ENCODE data around the gene LEO1.

Gene LEO1

DNA sequence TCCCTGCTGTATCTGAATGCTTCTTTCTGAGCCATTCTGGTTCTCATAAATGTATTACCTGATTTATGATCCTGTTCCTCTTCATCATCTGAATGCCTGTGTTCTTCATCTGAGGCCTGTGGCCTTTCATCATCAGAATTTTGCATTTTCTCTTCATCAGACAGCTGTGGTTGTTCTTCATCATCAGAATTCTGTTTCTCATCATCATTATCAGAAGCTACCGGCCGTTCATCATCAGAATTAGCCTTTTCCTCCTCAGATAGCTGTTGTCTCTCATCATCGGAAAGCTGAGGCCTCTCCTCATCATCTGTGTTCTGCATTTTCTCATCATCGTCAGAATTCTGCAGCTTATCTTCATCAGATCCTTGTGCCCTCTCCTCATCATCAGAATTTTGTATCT lies 5.9 kb downstream of the LEO1 start:
- H3K4me3 ChIP-seq (ENCODE audit: low read length), result no peak overlapping the region
- TF ChIP-seq, protein P1, sequence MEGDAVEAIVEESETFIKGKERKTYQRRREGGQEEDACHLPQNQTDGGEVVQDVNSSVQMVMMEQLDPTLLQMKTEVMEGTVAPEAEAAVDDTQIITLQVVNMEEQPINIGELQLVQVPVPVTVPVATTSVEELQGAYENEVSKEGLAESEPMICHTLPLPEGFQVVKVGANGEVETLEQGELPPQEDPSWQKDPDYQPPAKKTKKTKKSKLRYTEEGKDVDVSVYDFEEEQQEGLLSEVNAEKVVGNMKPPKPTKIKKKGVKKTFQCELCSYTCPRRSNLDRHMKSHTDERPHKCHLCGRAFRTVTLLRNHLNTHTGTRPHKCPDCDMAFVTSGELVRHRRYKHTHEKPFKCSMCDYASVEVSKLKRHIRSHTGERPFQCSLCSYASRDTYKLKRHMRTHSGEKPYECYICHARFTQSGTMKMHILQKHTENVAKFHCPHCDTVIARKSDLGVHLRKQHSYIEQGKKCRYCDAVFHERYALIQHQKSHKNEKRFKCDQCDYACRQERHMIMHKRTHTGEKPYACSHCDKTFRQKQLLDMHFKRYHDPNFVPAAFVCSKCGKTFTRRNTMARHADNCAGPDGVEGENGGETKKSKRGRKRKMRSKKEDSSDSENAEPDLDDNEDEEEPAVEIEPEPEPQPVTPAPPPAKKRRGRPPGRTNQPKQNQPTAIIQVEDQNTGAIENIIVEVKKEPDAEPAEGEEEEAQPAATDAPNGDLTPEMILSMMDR (IDR thresholded peaks at IDR 0.05; ENCODE audit: insufficient read depth, low read depth, low read length, missing control alignments), result no peak
- no peak for DNase-seq (ENCODE audit: low read depth)

DNA sequence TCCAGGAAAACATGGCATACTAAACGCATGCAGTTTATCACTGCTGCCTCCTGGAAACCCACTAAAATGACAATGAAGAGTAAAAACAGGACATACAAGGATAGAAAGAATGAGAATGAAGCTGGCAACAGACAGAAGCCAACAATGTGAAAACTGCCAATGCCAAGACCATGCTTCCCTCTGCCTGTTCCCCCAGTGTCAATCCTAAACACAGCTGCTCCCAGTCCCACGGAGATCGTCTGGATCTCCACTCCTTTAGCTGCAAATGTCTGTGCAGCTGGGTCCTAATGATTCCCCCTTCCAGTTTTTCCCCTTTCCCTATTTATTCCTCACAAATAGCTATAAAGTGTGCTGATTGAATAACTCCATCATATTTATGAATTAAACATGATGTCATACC lies 16.1 kb downstream of the LEO1 start:
- TF ChIP-seq, protein P1 (IDR thresholded peaks at IDR 0.05; ENCODE audit: insufficient read depth, low read depth, low read length, missing control alignments), result no peak
- H3K4me3 ChIP-seq (ENCODE audit: low read length), result no peak overlapping the region
- no peak for DNase-seq (ENCODE audit: low read depth)

GRCh38 chr15:51952805-51953204 lies 18.8 kb downstream of the LEO1 start:
- no peak overlapping the region for H3K4me3 ChIP-seq (ENCODE audit: low read length)
- TF ChIP-seq, protein P1 (IDR thresholded peaks at IDR 0.05; ENCODE audit: insufficient read depth, low read depth, low read length, missing control alignments), result no peak
- DNase-seq (ENCODE audit: low read depth), result no peak

GRCh38 chr15:51947124-51947523 lies 24.5 kb downstream of the LEO1 start:
- TF ChIP-seq, protein P1 (IDR thresholded peaks at IDR 0.05; ENCODE audit: insufficient read depth, low read depth, low read length, missing control alignments), result no peak
- H3K4me3 ChIP-seq (ENCODE audit: low read length), result no peak overlapping the region
- no peak for DNase-seq (ENCODE audit: low read depth)

DNA sequence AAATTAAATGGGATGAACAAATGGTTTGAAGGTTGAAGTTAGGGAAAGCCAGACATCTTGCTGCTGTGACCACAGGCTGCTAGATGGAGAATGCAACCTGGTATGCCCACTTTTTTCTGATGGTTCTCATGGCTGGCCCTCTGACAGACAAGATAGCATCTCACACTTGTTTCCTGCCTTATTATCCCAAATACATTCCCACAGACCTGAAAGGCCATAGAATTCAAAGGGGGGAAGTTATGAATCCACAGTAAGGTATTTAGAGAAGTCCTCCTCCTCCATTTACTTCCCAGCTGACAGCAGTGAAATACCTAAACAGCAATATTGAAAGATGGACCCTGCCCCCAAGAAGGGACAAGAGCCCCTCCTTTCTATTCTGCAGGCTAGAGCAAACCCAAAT lies 32.4 kb downstream of the LEO1 start:
- H3K4me3 ChIP-seq (ENCODE audit: low read length), result no peak overlapping the region
- TF ChIP-seq, protein P1 (IDR thresholded peaks at IDR 0.05; ENCODE audit: insufficient read depth, low read depth, low read length, missing control alignments), result no peak
- no peak for DNase-seq (ENCODE audit: low read depth)

- H3K4me3 ChIP-seq (ENCODE audit: low read length), result no peak overlapping the region
- TF ChIP-seq, protein P1 (IDR thresholded peaks at IDR 0.05; ENCODE audit: insufficient read depth, low read depth, low read length, missing control alignments), result no peak
Observed at GRCh38 chr15:51938286-51938685, 33.3 kb downstream of the LEO1 start.

GRCh38 chr15:51936105-51936478 lies 35.5 kb downstream of the LEO1 start:
- TF ChIP-seq, protein P1 (IDR thresholded peaks at IDR 0.05; ENCODE audit: insufficient read depth, low read depth, low read length, missing control alignments), result no peak
- DNase-seq (ENCODE audit: low read depth), result no peak
- H3K4me3 ChIP-seq (ENCODE audit: low read length), result no peak overlapping the region

More at GRCh38 chr15:51938286-51938685, 33.3 kb downstream of the LEO1 start:
- peak; percentile 58 for DNase-seq (ENCODE audit: low read depth)
